Erythroblast (primary cell): ENCODE data around the gene APOBEC4.

Experiments used
- GATA1 ChIP-seq: IDR thresholded peaks from 2 replicates; pipeline ENCODE4 v1.6.1; 2011; ENCODE audit warnings: low read depth, mild to moderate bottlenecking, control low read depth, low read length, moderate library complexity
- POLR2A ChIP-seq: IDR thresholded peaks from 2 replicates; pipeline ENCODE4 v1.6.1; 2011; ENCODE audit warnings: mild to moderate bottlenecking, low read length

DNA sequence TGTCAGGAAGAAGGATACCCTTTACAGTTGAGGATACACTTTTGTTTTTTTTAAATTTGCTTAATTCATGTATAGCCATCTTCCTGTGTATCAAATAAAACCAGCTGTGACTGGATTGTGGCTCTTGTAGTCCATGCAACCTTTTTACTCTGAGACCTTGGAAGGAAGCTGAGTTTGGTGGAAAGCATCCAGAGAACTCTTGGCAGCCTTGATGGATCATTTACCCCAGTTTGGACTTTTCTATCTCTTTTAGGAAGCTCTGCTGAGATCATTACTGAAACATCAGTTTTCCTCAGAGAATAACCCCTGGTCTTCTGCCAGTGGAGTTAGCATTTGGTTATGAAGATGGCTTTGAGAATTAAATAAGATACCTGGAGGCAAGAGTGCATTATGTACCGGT is 21.2 kb upstream of the APOBEC4 start:
- TF ChIP-seq POLR2A: no peak
- no peak for TF ChIP-seq GATA1
